DMS153 treated with DMSO at 0.1 percent for 48 hours (cell line): ENCODE results near the gene MOB1B.
"Not testable (repeated sequence)": the region's sequence is repeated elsewhere in the genome, so short reads cannot be mapped to it uniquely, and the experiment has no call there.

Source experiments
- DNase-seq: peaks from one replicate; lab custom pipeline; 2025; ENCODE audit not compliant: unreplicated experiment; lab: John Stamatoyannopoulos, UW

Gene MOB1B

DNA sequence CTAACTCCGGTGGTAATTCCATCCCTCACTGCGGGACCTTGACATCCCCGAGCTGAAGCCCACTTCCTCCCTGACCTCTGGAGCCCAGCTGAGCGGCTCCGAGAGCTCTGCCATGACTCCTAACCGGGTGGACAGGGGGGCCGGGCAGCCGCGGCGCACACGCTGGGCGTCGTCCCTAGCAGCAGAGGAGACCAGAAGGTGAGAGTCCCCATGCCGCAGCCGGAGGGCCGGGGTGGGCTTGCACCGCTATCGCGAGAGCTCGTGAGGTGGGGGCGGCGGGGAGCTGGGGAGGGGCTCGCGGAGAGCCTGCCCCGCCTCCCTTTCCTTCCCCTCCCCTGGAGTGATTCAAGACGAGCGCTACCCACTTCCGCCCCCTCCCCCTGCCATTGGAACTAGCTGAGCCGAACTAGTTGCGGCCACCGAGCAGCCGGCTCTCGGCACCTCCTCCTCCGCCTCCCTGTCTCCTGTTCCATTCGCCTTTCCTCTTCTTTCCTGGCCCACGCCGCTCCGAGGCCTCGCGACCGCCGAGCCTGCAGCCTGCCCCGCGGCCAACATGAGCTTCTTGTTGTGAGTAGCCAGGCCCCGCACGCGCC, at the start of gene MOB1B:
MOB1B (plus strand) TSS at position 386 of the 593 bp plus-strand sequence; CDS start at position 554, 168 bp downstream.
- DNase-seq = peak; percentile 53

DNA sequence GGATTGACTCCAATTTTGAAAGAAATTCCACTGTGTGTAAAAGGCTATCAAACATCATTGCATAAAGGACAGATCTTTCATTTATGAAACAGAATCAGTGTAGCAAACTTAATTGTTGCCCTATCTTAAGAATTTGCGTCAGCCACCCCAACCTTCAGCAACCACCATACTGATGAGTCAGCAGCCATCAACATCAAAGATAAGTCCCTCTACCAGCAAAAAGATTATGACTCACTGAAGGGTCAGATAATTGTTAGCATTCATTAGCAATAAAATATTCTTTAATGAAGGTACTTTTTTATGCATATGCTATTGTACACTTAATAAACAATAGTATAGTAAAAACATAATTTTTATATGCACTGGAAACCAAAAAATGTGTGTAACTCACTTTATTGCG, 46.7 kb upstream of the MOB1B start:
- no peak for DNase-seq

DNA sequence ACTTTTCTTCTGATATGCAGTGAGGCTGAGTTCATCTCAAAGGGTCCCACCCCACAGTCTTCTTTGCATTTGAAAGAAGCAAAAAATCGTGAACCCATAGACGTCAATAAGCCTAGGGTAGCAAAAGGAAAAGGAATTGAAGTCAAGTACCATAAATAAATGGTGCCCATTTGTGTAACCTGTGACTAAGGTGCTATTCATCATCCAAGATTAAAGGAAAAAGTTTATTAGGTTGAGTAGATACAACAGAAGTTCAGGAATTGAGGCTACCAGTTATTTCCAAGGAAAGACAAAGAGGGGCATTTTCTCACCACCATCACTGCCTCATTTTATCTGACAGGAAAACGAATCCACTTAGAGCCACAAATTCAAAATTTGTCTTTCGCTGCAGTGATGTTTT, 43.7 kb upstream of the MOB1B start:
- no peak for DNase-seq

DNA sequence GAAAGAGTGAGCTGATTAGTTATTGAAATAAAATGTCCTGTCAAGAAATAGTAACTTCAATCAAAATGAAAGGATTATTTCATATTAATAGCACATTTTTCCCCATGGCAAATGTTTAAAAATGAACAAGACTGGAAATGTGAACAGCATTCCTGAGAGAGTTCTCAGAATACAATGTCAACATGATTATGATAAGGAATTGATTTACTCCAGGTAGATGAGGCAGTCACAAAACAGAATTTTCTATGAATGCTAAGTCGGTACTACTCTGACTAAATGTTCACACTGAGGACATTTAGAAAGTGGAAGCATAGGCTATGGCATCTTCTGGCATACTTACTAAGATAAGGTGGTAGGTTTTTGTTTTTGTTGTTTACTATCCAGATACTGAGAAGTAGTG, 43.1 kb upstream of the MOB1B start:
- no peak for DNase-seq

DNA sequence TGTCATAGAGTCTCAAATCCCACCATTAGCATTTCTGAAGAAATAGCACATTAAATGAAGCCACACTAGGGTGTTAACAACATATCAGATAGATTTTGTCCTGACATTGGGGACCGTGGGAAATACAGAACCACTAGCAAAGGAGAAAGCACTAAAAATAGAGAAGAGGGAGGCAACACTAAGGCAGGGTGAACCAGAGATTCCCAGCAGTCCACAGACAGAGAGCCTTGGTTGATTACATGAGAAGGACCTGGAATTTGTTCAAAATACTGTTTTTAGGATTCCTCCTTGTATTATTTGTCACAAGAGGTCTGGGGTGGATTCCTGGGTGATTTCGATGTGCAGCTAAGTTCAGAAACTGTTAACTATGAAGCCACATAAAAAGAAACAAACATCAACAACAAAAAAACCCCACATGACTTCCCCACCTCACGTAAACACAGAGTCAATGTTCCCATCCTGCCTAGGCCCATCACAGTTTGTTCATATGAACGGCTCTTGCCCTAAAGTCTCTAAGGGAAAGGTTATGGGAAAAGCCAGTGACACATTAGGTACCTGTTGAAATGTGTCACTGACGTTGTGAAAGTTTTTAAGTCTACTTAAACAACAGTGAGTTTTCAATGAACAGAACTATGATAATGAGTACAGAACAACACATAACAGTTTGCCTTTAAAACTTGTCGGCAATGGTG, 38.9 kb upstream of the MOB1B start:
- no peak for DNase-seq

DNA sequence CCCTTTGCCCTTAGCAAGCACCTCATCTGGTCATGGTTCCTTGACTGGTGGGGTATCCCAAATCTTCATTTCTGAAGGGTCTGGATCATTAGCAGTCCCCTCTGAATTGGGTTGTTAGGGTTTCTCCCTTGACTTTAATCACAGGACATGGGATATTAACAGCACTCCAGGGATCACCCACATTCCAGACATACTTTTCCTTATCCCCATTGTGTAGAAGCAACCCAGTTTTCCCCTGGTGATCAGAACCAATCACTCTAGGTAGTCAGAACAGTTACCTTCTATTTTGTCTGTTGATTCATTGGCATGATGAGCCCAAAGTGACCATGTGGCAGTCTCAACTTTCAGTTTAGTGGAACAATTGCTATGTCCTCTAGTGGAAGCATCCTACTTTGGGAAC, 33.4 kb upstream of the MOB1B start:
- no peak for DNase-seq

DNA sequence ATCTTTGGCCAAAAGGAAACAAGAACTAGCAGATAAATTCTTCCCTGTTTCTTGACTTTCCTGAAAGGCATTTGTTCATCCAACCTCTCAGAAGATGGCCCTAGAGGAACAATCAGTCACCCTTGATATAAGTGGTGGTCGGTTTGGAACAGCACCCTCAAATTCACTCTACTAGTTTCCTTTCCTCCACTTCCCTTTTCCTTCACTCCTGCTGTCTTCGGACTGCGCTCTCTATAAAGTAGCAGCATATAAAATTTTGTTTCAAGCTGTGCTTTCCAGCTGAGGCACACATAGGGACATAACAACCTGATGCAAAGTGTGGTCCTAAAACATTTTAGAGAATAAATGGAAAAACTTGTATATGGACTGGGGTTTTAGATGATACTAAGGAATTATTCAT, 29.0 kb upstream of the MOB1B start:
- no peak for DNase-seq

DNA sequence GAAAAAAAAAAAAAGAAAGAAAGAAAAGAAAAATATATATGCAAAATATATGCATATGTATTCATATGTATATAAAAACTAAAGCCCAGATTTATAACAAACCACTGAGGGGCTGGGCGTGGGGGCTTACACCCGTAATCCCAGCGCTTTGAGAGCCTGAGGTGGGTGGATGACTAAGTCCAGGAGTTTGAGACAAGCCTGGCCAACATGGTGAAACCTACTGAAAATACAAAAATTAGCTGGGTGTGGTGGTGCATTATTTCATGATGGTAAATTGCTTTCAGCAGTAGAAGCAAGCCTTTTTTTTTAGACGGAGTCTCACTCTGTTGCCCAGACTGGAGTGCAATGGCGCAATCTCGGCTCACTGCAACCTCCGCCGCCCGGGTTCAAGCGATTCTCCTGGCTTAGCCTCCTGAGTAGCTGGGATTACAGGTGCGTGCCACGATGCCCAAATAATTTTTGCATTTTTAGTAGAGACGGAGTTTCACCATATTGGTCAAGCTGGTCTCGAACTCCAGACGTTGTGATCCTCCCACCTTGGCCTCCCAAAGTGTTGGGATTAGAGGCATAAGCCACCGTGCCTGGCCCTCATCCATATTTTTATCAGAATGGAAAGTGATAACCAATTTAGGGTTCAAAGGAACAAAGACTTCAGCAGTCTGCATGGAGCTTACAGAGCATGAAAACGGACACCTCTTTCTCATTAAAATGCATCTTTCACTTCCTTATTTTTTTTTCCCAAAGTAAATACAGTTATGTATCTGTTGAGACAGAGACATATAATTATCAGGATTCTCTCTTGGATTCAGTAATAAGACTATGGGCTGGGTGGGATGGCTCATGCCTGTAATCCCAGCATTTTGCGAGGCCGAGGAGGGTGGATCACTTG, 27.7 kb upstream of the MOB1B start:
- no peak for DNase-seq

DNA sequence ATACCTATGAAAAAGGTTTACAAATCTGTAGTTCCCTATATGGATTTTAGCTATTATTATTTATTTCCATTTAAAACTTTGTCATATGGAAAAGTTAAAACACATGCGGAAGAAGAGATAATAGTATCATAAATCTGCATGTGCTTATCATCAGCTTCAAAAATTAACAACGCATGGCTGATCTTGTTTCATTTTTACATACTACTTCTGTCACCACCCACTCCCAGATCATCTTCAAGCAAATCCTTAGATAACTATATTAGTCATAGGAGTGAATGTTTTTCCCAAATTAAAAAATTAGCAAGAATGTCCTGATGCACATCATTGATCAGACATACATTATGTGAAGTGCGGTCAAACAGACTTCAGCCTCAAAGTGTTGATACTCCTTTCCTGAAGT, 24.6 kb upstream of the MOB1B start:
- DNase-seq = no peak

DNA sequence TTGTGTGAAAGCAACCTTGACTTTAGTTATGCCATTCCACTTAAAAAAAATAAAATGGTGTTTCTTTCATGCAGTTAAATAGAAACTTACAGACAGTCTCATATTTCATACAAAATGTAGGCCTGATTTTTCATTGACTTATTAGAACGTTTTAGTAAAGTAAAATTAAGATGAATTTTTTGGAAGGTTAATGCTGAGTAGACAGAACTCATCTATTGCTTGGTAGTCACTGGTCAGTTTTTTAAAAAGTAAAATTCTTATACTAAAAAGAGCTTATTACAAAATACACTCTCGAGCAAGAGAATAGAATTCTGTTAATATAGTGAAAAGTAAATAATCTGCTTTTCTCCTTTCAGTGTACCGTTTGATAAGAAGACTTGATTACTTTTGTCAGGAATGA, 21.4 kb upstream of the MOB1B start:
- DNase-seq = no peak

DNA sequence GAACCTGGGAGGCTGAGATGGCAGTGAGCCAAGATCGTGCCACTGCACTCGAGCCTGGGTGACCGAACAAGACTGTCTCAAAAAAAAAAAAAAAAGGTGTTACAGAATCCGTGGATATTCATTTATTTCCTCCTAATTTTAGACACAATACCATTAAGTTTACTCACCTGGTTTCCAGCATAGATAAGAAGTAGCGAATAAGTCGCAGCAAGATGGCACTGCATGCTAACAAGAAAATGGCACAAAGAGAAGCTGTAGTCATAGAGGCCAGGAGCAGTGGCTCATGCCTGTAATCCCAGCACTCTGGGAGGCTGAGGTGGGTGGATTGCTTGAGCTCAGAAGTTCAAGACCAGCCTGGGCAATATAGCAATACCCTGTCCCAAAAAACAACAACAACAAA, 17.0 kb upstream of the MOB1B start:
- no peak for DNase-seq

DNA sequence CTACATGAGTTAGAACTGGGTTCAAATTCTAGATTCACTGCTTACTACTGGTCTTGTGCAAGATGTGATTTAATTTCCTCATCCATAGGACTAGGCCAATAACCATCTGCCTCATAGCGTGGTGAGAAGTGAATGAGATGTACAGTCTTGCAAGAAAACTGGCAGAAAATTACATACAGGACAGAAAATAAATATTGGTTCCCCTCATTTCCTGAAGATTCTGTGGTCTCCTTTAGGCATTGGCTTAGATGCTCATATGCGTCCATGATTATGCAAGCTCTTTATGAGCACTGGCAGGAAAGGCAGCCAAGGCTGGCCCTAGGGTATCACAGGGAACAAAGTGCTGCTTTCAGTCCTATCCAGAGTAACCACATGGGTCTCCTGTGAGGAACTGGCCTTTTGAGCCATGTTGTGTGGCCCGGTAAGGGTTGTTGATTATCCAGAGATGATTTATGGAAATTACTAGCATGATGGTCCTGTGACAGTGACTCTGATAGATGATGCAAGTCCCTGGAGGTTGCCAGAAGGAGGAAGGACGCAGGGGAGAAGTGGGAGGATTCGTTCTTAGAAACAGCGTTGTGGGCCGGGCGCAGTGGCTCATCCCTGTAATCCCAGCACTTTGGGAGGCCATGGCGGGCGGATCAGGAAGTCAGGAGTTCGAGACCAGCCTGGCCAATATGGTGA, 9.9 kb upstream of the MOB1B start:
- no peak for DNase-seq

DNA sequence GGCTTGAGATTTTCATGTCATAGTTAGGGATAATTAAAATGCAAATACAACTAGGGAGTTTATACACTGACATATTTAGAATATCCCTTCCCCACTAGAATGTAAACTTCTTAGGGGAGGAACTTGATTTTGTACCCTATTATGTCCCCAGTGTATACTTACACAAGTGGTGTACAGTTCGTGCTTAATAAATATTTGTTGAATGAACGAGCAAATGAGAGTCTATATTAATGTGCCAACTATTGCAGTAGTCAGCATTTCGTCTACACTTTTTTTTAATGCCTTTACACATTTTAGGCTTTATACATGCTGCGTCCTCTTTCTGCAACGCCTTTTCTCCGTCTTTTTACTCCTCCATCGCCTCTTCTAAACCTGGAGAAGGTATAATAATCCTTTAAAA, 8.4 kb upstream of the MOB1B start:
- no peak for DNase-seq

DNA sequence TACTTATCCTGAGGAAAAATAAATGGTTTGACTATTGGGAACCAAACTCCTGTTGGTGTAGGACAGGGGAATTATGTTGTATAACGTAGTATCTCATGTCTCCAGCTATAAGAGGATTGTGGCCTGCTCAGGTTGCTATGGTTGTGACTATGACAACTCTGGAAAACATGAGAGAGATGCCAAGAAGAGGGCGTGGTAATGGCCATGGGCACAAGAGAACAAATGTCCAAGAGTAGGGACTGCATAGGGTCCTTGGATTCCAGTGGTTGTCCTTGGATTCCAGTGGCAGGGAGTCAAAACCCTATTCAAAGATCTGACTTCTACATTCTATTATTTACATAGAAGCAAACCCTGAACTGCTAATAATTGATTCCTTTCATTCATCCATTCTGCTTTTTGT, 6.8 kb upstream of the MOB1B start:
- DNase-seq = peak; percentile 22

DNA sequence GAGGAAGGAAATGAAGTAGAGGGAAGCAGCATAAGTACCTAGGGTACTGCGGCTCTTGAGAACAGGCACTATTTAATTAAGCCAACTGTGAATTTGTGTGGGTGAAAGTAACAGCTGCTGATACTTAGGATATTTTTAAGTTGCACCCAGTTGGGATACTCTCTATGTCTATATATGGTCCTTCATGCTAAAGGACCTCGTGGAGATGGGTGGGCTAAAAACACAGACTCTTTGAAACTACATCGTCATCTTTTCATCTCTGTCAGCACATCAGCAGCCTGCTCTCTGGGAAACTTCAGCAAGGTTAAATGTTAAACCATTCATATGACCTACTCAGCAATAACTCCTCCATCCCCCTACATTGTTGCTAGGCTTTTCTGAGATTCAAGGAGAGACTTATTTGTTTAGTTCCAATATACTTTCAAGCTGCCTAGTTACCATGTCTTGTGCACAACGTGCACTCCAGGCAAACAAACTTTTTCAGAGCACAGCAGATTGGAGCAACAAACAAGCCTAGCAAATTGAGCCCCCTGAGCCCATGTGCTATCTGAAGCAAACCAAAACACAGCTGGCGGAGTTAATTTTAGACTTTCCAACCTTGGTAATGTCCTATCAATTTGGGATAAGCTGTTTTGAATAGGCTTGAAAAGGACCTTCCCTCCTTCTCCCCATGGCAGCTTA, 6.2 kb upstream of the MOB1B start:
- DNase-seq = no peak

DNA sequence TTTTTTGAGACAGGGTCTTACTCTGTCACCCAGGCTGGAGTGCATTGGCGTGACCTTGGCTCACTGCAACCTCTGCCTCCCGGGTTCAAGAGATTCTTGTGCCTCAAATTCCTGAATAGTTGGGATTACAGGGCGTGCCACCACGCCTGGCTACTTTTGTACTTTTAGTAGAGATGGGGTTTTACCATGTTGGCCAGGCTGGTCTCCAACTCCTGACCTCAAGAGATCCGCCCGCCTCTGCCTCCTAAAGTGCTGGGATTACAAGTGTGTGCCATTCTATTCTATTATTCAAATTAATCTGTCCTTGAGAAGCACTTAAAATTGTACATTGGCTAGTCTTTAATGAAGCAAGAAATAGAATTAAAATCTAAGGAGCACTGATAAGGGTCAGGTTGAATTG, 3.6 kb upstream of the MOB1B start:
- not testable (repeated sequence) for DNase-seq

DNA sequence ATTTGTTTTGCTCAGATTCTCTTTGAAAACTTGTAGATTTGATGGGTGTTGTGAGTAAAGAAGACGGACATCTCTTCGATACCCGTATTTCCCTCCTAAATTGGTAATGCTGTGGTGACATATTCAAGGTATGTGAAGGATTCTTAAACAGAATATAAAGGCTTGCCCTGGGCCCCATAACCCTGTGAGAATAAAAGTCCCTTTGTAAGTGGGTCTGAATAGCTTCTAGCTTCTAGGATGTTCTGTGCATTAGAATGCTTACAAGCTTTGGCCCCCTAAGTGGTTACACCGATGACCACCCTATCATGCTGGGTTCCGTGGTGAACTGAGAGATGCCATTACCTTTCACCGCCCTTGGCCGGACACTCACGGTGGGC, 574 bp upstream of the MOB1B start:
- DNase-seq = no peak

DNA sequence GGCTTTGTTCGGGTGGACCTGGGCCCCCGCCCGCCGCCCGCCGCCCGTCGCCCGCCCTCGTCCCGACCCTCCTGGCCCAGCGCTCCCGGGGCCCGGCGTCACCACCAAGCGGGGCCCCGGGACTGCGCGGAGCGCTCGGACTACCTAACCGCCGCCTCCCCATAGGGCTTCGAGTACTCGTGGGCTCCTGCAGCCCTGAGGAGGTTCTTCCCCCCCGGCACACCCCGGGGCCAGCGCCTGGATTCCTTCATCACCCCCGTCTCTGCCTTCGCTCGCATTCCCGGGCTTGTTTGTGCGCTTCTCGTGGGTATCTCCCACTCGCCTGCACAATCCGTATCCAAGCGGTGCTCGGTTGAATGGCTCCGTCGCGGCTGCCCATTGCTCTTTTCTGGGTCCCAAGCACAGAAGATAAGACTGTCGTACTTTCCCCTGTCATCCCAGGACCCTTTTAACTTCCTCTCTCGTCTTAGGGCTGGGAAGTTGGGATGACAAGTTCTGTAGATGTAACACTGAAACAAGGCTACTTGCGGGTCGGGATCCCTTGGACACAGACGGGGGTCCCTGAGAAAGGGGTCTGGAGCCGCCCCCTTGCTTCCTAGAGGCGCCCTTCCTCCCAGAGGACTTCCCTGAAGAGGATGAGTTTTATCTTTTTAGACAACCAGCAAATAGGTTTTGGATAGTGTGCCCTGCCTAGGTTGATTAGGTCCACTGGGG, 565 bp downstream of the MOB1B start:
- DNase-seq = peak; percentile 17

DNA sequence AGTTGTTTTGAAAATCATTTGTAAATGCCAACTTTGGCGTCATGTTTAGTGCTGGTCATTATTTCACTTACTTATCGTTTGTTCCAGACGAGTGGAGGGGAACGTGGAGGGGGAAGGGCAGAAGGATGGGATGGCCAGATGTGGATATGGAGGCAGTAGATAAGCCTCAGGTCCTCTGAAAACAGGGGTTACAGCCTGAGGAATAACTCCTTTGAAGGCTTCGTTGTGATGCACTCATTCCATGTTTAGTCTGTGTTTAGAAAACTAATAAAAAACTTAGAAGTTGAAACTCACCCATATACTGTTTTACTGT, 1.1 kb downstream of the MOB1B start:
- DNase-seq = no peak

DNA sequence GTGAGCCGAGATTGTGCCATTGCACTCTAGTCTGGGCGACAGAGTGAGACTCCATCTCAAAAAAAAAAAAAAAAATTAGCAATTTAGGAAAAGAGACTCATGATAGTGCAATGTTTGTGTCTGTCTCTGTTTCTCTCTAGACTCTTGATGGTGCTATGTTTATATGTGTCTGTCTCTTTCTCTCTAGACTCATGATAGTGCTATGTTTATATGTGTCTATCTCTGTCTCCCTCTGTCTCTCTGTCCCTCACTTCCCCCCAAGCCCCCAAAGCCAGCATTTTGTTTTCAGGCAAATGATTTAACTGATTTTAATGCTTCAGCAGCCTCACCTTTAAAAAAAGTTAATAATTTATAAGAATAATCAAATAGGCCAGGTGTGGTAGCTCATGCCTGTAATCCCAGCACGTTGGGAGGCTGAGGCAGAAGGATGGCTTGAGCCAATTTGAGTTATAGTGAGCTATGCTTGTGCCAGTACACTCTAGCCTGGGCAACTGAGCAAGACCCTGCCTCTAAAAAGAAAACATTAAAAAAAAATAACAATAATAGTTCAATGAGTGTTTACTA, 6.9 kb downstream of the MOB1B start:
- no peak for DNase-seq
